ENCODE measurements around the gene CEACAM1. TPM values are rescaled to one million over a fixed set of nuclear protein-coding genes. Genes with fewer than 3 reads are reported as not detected.

Gene CEACAM1
- total and polyA plus RNA-seq, 2 of the 13 experiments (the other 11 are each of a cell fraction or from before 2014, with no cell fraction given) = 13.5 to 332 TPM

DNA sequence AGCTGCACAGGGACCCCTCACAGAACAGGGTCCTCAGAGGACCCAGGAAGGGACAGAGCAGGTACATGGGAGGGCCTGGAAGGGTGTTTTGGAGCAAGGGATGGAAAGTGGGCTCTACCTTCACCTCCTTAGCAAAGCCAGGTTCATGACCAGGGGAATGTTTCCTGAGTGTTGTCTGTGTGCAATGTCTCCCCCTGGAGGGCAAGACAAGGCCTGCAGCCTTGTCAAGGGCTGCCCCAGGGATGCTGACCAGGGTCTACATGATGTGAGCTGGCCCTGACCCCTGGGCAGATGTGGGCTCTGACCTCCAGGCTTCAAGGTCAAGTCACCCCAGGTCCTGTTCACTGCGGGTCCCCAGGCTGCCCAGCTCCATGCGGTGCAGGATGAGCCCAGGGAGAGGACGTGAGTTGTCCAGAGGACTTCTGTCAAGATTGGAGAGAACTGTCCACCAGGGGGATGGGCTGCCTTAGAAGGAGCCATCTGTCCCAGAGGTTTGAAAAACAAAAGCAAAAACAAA, 1.0 kb upstream of the CEACAM1 start (continued):
- TF ChIP-seq, protein P1, sequence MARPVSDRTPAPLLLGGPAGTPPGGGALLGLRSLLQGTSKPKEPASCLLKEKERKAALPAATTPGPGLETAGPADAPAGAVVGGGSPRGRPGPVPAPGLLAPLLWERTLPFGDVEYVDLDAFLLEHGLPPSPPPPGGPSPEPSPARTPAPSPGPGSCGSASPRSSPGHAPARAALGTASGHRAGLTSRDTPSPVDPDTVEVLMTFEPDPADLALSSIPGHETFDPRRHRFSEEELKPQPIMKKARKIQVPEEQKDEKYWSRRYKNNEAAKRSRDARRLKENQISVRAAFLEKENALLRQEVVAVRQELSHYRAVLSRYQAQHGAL (CRISPR knock-in tag; IDR thresholded peaks at IDR 0.05; ENCODE audit: not compliant biosample characterization) = no peak
- TF ChIP-seq ZFP82 (CRISPR knock-in tag; IDR thresholded peaks at IDR 0.05; ENCODE audit: borderline replicate concordance) = no peak
- TF ChIP-seq NR2F1 (CRISPR knock-in tag; IDR thresholded peaks at IDR 0.05) = no peak
- TF ChIP-seq, protein P2, sequence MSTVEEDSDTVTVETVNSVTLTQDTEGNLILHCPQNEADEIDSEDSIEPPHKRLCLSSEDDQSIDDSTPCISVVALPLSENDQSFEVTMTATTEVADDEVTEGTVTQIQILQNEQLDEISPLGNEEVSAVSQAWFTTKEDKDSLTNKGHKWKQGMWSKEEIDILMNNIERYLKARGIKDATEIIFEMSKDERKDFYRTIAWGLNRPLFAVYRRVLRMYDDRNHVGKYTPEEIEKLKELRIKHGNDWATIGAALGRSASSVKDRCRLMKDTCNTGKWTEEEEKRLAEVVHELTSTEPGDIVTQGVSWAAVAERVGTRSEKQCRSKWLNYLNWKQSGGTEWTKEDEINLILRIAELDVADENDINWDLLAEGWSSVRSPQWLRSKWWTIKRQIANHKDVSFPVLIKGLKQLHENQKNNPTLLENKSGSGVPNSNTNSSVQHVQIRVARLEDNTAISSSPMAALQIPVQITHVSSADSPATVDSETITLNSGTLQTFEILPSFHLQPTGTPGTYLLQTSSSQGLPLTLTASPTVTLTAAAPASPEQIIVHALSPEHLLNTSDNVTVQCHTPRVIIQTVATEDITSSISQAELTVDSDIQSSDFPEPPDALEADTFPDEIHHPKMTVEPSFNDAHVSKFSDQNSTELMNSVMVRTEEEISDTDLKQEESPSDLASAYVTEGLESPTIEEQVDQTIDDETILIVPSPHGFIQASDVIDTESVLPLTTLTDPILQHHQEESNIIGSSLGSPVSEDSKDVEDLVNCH (CRISPR knock-in tag; IDR thresholded peaks at IDR 0.05) = no peak
- no peak for TF ChIP-seq CHCHD3 (CRISPR knock-in tag; IDR thresholded peaks at IDR 0.05)
- TF ChIP-seq, protein P3, sequence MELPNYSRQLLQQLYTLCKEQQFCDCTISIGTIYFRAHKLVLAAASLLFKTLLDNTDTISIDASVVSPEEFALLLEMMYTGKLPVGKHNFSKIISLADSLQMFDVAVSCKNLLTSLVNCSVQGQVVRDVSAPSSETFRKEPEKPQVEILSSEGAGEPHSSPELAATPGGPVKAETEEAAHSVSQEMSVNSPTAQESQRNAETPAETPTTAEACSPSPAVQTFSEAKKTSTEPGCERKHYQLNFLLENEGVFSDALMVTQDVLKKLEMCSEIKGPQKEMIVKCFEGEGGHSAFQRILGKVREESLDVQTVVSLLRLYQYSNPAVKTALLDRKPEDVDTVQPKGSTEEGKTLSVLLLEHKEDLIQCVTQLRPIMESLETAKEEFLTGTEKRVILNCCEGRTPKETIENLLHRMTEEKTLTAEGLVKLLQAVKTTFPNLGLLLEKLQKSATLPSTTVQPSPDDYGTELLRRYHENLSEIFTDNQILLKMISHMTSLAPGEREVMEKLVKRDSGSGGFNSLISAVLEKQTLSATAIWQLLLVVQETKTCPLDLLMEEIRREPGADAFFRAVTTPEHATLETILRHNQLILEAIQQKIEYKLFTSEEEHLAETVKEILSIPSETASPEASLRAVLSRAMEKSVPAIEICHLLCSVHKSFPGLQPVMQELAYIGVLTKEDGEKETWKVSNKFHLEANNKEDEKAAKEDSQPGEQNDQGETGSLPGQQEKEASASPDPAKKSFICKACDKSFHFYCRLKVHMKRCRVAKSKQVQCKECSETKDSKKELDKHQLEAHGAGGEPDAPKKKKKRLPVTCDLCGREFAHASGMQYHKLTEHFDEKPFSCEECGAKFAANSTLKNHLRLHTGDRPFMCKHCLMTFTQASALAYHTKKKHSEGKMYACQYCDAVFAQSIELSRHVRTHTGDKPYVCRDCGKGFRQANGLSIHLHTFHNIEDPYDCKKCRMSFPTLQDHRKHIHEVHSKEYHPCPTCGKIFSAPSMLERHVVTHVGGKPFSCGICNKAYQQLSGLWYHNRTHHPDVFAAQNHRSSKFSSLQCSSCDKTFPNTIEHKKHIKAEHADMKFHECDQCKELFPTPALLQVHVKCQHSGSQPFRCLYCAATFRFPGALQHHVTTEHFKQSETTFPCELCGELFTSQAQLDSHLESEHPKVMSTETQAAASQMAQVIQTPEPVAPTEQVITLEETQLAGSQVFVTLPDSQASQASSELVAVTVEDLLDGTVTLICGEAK (IDR thresholded peaks at IDR 0.05) = no peak
- TF ChIP-seq, protein P3 (CRISPR knock-in tag; IDR thresholded peaks at IDR 0.05) = no peak
- TF ChIP-seq, protein P4, sequence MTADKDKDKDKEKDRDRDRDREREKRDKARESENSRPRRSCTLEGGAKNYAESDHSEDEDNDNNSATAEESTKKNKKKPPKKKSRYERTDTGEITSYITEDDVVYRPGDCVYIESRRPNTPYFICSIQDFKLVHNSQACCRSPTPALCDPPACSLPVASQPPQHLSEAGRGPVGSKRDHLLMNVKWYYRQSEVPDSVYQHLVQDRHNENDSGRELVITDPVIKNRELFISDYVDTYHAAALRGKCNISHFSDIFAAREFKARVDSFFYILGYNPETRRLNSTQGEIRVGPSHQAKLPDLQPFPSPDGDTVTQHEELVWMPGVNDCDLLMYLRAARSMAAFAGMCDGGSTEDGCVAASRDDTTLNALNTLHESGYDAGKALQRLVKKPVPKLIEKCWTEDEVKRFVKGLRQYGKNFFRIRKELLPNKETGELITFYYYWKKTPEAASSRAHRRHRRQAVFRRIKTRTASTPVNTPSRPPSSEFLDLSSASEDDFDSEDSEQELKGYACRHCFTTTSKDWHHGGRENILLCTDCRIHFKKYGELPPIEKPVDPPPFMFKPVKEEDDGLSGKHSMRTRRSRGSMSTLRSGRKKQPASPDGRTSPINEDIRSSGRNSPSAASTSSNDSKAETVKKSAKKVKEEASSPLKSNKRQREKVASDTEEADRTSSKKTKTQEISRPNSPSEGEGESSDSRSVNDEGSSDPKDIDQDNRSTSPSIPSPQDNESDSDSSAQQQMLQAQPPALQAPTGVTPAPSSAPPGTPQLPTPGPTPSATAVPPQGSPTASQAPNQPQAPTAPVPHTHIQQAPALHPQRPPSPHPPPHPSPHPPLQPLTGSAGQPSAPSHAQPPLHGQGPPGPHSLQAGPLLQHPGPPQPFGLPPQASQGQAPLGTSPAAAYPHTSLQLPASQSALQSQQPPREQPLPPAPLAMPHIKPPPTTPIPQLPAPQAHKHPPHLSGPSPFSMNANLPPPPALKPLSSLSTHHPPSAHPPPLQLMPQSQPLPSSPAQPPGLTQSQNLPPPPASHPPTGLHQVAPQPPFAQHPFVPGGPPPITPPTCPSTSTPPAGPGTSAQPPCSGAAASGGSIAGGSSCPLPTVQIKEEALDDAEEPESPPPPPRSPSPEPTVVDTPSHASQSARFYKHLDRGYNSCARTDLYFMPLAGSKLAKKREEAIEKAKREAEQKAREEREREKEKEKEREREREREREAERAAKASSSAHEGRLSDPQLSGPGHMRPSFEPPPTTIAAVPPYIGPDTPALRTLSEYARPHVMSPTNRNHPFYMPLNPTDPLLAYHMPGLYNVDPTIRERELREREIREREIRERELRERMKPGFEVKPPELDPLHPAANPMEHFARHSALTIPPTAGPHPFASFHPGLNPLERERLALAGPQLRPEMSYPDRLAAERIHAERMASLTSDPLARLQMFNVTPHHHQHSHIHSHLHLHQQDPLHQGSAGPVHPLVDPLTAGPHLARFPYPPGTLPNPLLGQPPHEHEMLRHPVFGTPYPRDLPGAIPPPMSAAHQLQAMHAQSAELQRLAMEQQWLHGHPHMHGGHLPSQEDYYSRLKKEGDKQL (CRISPR knock-in tag; IDR thresholded peaks at IDR 0.05; ENCODE audit: low read depth) = no peak
- no peak for TF ChIP-seq ZBTB3 (CRISPR knock-in tag; IDR thresholded peaks at IDR 0.05; ENCODE audit: borderline replicate concordance, low read depth)
- TF ChIP-seq, protein P5, sequence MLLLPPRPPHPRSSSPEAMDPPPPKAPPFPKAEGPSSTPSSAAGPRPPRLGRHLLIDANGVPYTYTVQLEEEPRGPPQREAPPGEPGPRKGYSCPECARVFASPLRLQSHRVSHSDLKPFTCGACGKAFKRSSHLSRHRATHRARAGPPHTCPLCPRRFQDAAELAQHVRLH (CRISPR knock-in tag; IDR thresholded peaks at IDR 0.05; ENCODE audit: borderline replicate concordance, low read depth) = peak; percentile 69; the same call in 1 of the 2 replicates

All from HepG2 (cell line).